PC-9 (cell line): ENCODE measurements around the gene CCDC158. TPM values are rescaled to one million over a fixed set of nuclear protein-coding genes. Genes with fewer than 3 reads are reported as not detected.

Experiments used
- BruUV-seq: library from RNA; stranded (reverse); fragments of 400-500 nt; replicated peaks from 2 replicates; lab custom pipeline; 2021; lab: Mats Ljungman, UMichigan
- CTCF ChIA-PET: fragments of 300-600 bp; sonication (Branson Sonifier 250); formaldehyde crosslinking; loops from one replicate; lab custom pipeline; 2022; ENCODE audit warnings: antibody characterized with exemption; lab: Charles Lee
- POLR2A ChIA-PET: fragments of 300-600 bp; sonication (Branson Sonifier 250); formaldehyde crosslinking; loops from one replicate; lab custom pipeline; 2022; ENCODE audit warnings: antibody characterized with exemption; ENCODE audit not compliant: unreplicated experiment; lab: Charles Lee
- DNase-seq, 2 experiments: peaks; one replicate each; pipeline versions ENCODE4 v3.0.0 to v3.0.0-alpha.2; 2015 to 2022; ENCODE audit warnings: mixed read lengths in 1 of 2
- H2AFZ ChIP-seq: fragments of 200-600 bp; sonication (generic); 2 replicates; pipeline ENCODE4 v1.8.1; 2017; ENCODE audit warnings: antibody characterized with exemption
- H3F3A ChIP-seq: fragments of 200-600 bp; sonication (generic); 2 replicates; pipeline ENCODE4 v1.8.1; 2017; ENCODE audit warnings: antibody characterized with exemption, mild to moderate bottlenecking, low read depth; ENCODE audit not compliant: insufficient read depth
- H3K27ac ChIP-seq: fragments of 200-600 bp; sonication (generic); 2 replicates; pipeline ENCODE4 v1.6.1; 2016; ENCODE audit warnings: mixed run types
- H3K27me3 ChIP-seq: fragments of 200-600 bp; sonication (generic); 2 replicates; pipeline ENCODE4 v1.6.1; 2016; ENCODE audit warnings: low read depth, mixed run types; ENCODE audit not compliant: insufficient read depth
- H3K36me3 ChIP-seq: fragments of 200-600 bp; sonication (generic); 2 replicates; pipeline ENCODE4 v1.6.1; 2016; ENCODE audit warnings: low read depth, mixed run types
- H3K4me1 ChIP-seq: fragments of 200-600 bp; sonication (generic); replicated peaks from 2 replicates; pipeline ENCODE4 v1.6.1; 2016; ENCODE audit warnings: mixed run types; ENCODE audit not compliant: insufficient read depth
- H3K4me2 ChIP-seq: fragments of 200-600 bp; sonication (generic); 2 replicates; pipeline ENCODE4 v1.6.1; 2017; ENCODE audit warnings: mixed run types
- H3K4me3 ChIP-seq: fragments of 200-600 bp; sonication (generic); 2 replicates; pipeline ENCODE4 v1.6.1; 2016; ENCODE audit warnings: mixed run types
- H3K79me2 ChIP-seq: fragments of 200-600 bp; sonication (generic); 2 replicates; pipeline ENCODE4 v1.6.1; 2017; ENCODE audit warnings: low read depth, mixed run types
- H3K9me2 ChIP-seq: fragments of 200-600 bp; sonication (generic); 2 replicates; pipeline ENCODE4 v1.8.1; 2017; ENCODE audit warnings: mild to moderate bottlenecking; ENCODE audit not compliant: insufficient read depth
- H3K9me3 ChIP-seq: fragments of 200-600 bp; sonication (generic); 2 replicates; pipeline ENCODE4 v1.8.1; 2016; ENCODE audit warnings: low read depth; ENCODE audit not compliant: insufficient read depth
- H4K20me1 ChIP-seq: fragments of 200-600 bp; sonication (generic); 2 replicates; pipeline ENCODE4 v1.8.1; 2017; ENCODE audit not compliant: insufficient read depth
- EZH2 ChIP-seq: fragments of 200-600 bp; sonication (generic); IDR thresholded peaks from 2 replicates; pipeline ENCODE4 v1.8.0; 2017; ENCODE audit warnings: antibody characterized with exemption, low read depth
- intact Hi-C: fragments of 100-400 bp; cut with micrococcal nuclease; formaldehyde crosslinking; loops from one replicate; pipeline ENCODE4 v1.10.0; 2022; ENCODE audit not compliant: unreplicated experiment
- total RNA-seq: library from RNA; stranded (reverse); gene quantifications from 2 replicates; pipeline ENCODE4 v1.2.3, GENCODE V29; 2021
- TF ChIP-seq, protein P1 (sequence below): fragments of 200-600 bp; sonication (generic); conservative IDR thresholded peaks from 2 replicates; pipeline ENCODE4 v1.6.1; 2017; ENCODE audit warnings: mixed run types, antibody characterized with exemption, mild to moderate bottlenecking, moderate library complexity

Gene CCDC158
- total RNA-seq, 1 experiment from 2014 or later: not detected

DNA sequence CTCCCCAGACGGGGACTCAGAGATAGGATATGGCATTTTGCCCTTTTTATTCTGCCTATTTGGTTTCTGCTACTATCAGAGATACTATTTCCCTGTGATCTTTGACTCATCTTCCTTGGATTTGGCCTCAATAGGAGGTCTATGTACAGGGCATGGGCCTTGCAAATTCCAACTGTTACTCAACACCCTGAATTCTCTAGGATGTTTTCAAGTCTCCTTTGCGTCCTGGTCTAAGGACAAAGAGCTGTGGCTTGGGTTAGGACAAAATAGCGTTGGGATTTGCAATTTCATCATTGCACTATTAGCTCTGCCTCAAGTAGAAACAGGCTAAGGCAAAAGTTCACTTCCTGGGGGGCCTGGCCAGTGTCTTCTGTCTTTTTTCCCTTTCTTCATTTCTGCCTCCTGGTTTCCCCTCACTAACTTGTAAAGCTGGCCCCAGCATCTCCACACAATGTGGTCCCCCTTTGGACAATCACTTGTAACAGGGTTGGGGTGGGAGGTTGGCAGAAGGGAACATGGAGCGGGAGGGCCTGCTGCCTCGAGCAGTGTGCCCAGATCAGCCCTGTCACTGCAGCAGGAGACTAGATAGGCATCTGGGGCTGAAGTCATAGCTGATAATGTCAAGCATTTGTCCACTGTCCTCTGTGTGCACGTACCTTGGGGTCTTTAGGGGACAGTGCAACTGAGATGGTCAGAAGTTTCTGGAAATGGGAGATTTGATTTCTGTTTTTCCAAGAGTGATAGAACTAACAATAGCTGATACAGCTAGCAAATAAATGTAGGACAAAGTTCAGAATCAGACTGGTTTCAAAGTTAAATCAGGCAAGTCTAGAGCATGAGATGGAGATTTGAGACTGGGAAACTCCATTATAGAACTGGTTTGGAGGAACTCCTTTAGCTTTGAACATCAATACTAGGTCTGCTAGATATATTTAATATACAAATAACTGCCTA is 140.2 kb downstream of the CCDC158 start:
- no peak overlapping the region for H3K4me3 ChIP-seq
- no peaks in the 10 kb centered on the region for H3K9me2 ChIP-seq
- no peak overlapping the region for H3K4me2 ChIP-seq
- no peak for TF ChIP-seq EZH2
- TF ChIP-seq, protein P1, sequence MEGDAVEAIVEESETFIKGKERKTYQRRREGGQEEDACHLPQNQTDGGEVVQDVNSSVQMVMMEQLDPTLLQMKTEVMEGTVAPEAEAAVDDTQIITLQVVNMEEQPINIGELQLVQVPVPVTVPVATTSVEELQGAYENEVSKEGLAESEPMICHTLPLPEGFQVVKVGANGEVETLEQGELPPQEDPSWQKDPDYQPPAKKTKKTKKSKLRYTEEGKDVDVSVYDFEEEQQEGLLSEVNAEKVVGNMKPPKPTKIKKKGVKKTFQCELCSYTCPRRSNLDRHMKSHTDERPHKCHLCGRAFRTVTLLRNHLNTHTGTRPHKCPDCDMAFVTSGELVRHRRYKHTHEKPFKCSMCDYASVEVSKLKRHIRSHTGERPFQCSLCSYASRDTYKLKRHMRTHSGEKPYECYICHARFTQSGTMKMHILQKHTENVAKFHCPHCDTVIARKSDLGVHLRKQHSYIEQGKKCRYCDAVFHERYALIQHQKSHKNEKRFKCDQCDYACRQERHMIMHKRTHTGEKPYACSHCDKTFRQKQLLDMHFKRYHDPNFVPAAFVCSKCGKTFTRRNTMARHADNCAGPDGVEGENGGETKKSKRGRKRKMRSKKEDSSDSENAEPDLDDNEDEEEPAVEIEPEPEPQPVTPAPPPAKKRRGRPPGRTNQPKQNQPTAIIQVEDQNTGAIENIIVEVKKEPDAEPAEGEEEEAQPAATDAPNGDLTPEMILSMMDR: no peak
- no peak for DNase-seq
- no peaks in the 10 kb centered on the region for H3F3A ChIP-seq
- H3K4me1 ChIP-seq: no peaks in the 10 kb centered on the region
- H3K9me3 ChIP-seq: no peaks in the 10 kb centered on the region
- no peaks in the 10 kb centered on the region for H3K36me3 ChIP-seq
- H3K79me2 ChIP-seq: no peaks in the 10 kb centered on the region
- CTCF ChIA-PET: no interaction called here
- POLR2A ChIA-PET: interaction anchor here (0.6 kb wide), 1 partner anchor 290 kb away, joined by 6 read pairs; the partner anchor contains the start of gene SDAD1
- no TSS peak for BruUV-seq
- no peak overlapping the region for H3K27ac ChIP-seq
- H4K20me1 ChIP-seq: no peaks in the 10 kb centered on the region
- intact Hi-C loops: no loop called here
- H3K27me3 ChIP-seq: no peaks in the 10 kb centered on the region
- no peak overlapping the region for H2AFZ ChIP-seq

DNA sequence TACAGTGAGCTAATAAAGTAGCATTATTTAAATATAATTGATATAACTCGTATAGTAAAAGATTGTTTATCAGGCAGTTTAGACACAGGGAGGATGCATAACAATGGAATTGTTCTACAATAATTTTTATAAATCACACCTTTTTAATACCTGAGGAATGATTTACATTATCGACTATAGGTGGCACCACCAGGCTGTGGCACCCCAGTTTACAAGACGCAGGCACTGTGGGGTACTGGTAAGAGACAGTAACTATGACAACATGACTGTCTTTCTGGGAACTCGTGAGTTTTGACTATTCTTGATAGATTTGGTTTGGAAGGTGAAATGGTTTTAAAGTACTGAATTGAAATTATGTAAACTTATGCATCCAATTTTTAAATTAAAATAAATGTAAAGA is 141.5 kb downstream of the CCDC158 start:
- no TSS peak for BruUV-seq
- ChIA-PET POLR2A (interaction anchor here (0.5 kb wide), 1 partner anchor 131 kb away, joined by 5 read pairs; no protein-coding TSS in a partner anchor), CTCF (no interaction called here)
- TF ChIP-seq, protein P1: no peak
- no peak for TF ChIP-seq EZH2
- Histone ChIP-seq H3K27me3 (no peaks in the 10 kb centered on the region), H3K4me2 (no peak overlapping the region), H4K20me1 (no peaks in the 10 kb centered on the region), H3K9me2 (no peaks in the 10 kb centered on the region), H3K9me3 (no peaks in the 10 kb centered on the region), H3K79me2 (no peaks in the 10 kb centered on the region), H3F3A (no peaks in the 10 kb centered on the region), H3K27ac (no peak overlapping the region), H3K4me1 (no peaks in the 10 kb centered on the region), H3K36me3 (no peaks in the 10 kb centered on the region), H2AFZ (no peak overlapping the region), H3K4me3 (no peak overlapping the region)
- DNase-seq: no peak
- intact Hi-C loops: no loop called here

DNA sequence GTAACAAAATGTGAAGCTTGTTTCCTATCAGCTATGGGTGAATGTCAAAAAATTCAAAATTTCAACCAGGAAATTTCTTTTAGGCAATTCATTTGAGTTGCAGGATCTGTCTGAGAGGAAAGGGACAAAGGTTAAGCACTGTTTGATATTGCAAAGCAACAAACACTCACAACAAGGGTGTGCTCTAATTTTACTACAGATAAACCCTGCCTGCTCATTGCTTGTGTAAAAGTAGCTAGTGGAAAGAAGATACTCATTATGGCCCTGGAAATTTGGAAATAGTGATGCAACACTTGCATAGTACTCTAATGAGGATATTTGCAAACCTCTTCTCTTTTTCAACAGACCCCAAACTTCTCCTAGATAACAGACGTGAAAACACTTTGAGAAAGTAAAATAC is 142.4 kb downstream of the CCDC158 start:
- Histone ChIP-seq H3K4me1 (no peaks in the 10 kb centered on the region), H4K20me1 (no peaks in the 10 kb centered on the region), H3K27me3 (no peaks in the 10 kb centered on the region), H3K4me3 (no peak overlapping the region), H3K36me3 (no peaks in the 10 kb centered on the region), H2AFZ (no peak overlapping the region), H3K79me2 (no peaks in the 10 kb centered on the region), H3K4me2 (no peak overlapping the region), H3K9me2 (no peaks in the 10 kb centered on the region), H3K27ac (no peak overlapping the region), H3F3A (no peaks in the 10 kb centered on the region), H3K9me3 (no peaks in the 10 kb centered on the region)
- ChIA-PET CTCF (no interaction called here), POLR2A (interaction anchor here (0.6 kb wide), 1 partner anchor 30 kb away, joined by 3 read pairs; no protein-coding TSS in a partner anchor)
- no peak for DNase-seq
- no TSS peak for BruUV-seq
- TF ChIP-seq, protein P1: no peak
- no peak for TF ChIP-seq EZH2
- intact Hi-C loops: no loop called here
